Type B pancreatic cell (in vitro differentiated cells): ENCODE measurements around the gene SAPCD2. TPM values are rescaled to one million over a fixed set of nuclear protein-coding genes. Genes with fewer than 3 reads are reported as not detected.

ENCODE experiments used
- DNase-seq: peaks from one replicate; pipeline ENCODE4 v3.0.0; 2021; ENCODE audit warnings: mixed read lengths; ENCODE audit not compliant: unreplicated experiment; ENCODE audit errors: extremely low spot score
- H3K27ac Mint-ChIP-seq: 2 replicates; pipeline ENCODE4 v1.8.0; 2021; ENCODE audit warnings: mild to moderate bottlenecking, mixed read lengths
- H3K27me3 Mint-ChIP-seq: 2 replicates; pipeline ENCODE4 v1.8.0; 2021; ENCODE audit warnings: mixed read lengths
- H3K36me3 Mint-ChIP-seq: 2 replicates; pipeline ENCODE4 v1.8.0; 2021; ENCODE audit warnings: mixed read lengths
- H3K4me1 Mint-ChIP-seq: one replicate; pipeline ENCODE4 v1.8.0; 2021; ENCODE audit warnings: mixed read lengths; ENCODE audit not compliant: unreplicated experiment
- H3K4me3 Mint-ChIP-seq: 2 replicates; pipeline ENCODE4 v1.8.0; 2021; ENCODE audit warnings: mild to moderate bottlenecking, mixed read lengths
- H3K9me3 Mint-ChIP-seq: 2 replicates; pipeline ENCODE4 v1.8.0; 2021; ENCODE audit warnings: mixed read lengths
- CTCF ChIP-seq: fragments of 200-600 bp; sonication (generic); conservative IDR thresholded peaks from 2 replicates; pipeline ENCODE4 v1.5.0; 2021; ENCODE audit warnings: antibody characterized with exemption, mild to moderate bottlenecking
- total RNA-seq: library from RNA; stranded (reverse); gene quantifications from 2 replicates; pipeline ENCODE4 v1.2.1, GENCODE V29; 2021; ENCODE audit warnings: low replicate concordance

Gene SAPCD2
- total RNA-seq, 1 donor from 2014 or later = 19.1 TPM

- no peak overlapping the region for H3K27ac Mint-ChIP-seq
- no peak for TF ChIP-seq CTCF
- DNase-seq = no peak
- H3K4me1 Mint-ChIP-seq = no peaks in the 10 kb centered on the region
- H3K4me3 Mint-ChIP-seq = no peak overlapping the region
- H3K27me3 Mint-ChIP-seq = peaks cover 5% of the 10 kb centered on the region
- H3K9me3 Mint-ChIP-seq = no peaks in the 10 kb centered on the region
- no peaks in the 10 kb centered on the region for H3K36me3 Mint-ChIP-seq
These were observed 30.6 kb downstream of the SAPCD2 start for GRCh38 chr9:137039611-137040366.

- no peaks in the 10 kb centered on the region for H3K36me3 Mint-ChIP-seq
- H3K27ac Mint-ChIP-seq = no peak overlapping the region
- DNase-seq = no peak
- peaks cover 4% of the 10 kb centered on the region for H3K27me3 Mint-ChIP-seq
- no peak for TF ChIP-seq CTCF
- no peaks in the 10 kb centered on the region for H3K9me3 Mint-ChIP-seq
- H3K4me1 Mint-ChIP-seq = no peaks in the 10 kb centered on the region
- no peak overlapping the region for H3K4me3 Mint-ChIP-seq
These were observed 31.4 kb downstream of the SAPCD2 start for GRCh38 chr9:137038916-137039315.

GRCh38 chr9:137037483-137037882, 32.9 kb downstream of the SAPCD2 start:
- Mint-ChIP-seq H3K27me3 (no peaks in the 10 kb centered on the region), H3K4me1 (no peaks in the 10 kb centered on the region), H3K27ac (no peak overlapping the region), H3K36me3 (no peaks in the 10 kb centered on the region), H3K4me3 (no peak overlapping the region), H3K9me3 (no peaks in the 10 kb centered on the region)
- TF ChIP-seq CTCF = no peak
- DNase-seq = no peak

- Mint-ChIP-seq H3K36me3 (no peaks in the 10 kb centered on the region), H3K9me3 (no peaks in the 10 kb centered on the region), H3K4me1 (no peaks in the 10 kb centered on the region), H3K27ac (no peak overlapping the region), H3K4me3 (no peak overlapping the region), H3K27me3 (no peaks in the 10 kb centered on the region)
- DNase-seq = no peak
- no peak for TF ChIP-seq CTCF
These were observed 33.3 kb downstream of the SAPCD2 start for GRCh38 chr9:137037035-137037434.

- Mint-ChIP-seq H3K9me3 (no peaks in the 10 kb centered on the region), H3K36me3 (no peaks in the 10 kb centered on the region), H3K27me3 (no peaks in the 10 kb centered on the region), H3K4me1 (no peaks in the 10 kb centered on the region), H3K27ac (no peak overlapping the region), H3K4me3 (no peak overlapping the region)
- TF ChIP-seq CTCF = no peak
- DNase-seq = no peak
These were observed 34.4 kb downstream of the SAPCD2 start for GRCh38 chr9:137035937-137036336.
